Hepatocyte (in vitro differentiated cells): Measurements from ENCODE around the gene FDXR. TPM values are rescaled to one million over a fixed set of nuclear protein-coding genes. Genes with fewer than 3 reads are reported as not detected.
A peak's percentile ranks its signal among the peaks of the same experiment; 100 is the strongest.
"Not testable (repeated sequence)": the region's sequence is repeated elsewhere in the genome, so short reads cannot be mapped to it uniquely, and the experiment has no call there.

Experiments used
- DNase-seq: peaks from one replicate; pipeline ENCODE4 v3.0.0-alpha.2; 2016; ENCODE audit warnings: low spot score
- H2AFZ ChIP-seq: fragments of 200-600 bp; sonication (generic); 2 replicates; pipeline ENCODE4 v1.6.0; 2016; ENCODE audit warnings: antibody characterized with exemption, mild to moderate bottlenecking
- H3K27ac ChIP-seq: fragments of 200-600 bp; sonication (generic); 2 replicates; pipeline ENCODE4 v1.5.1; 2016; ENCODE audit warnings: mild to moderate bottlenecking
- H3K27me3 ChIP-seq: fragments of 200-600 bp; sonication (generic); 2 replicates; pipeline ENCODE4 v1.6.1; 2016
- H3K36me3 ChIP-seq: fragments of 200-600 bp; sonication (generic); replicated peaks from 2 replicates; pipeline ENCODE4 v1.5.1; 2016; ENCODE audit warnings: low read depth; ENCODE audit not compliant: insufficient read depth
- H3K4me1 ChIP-seq: fragments of 200-600 bp; sonication (generic); 2 replicates; pipeline ENCODE4 v1.5.1; 2016; ENCODE audit warnings: mild to moderate bottlenecking, moderate library complexity; ENCODE audit not compliant: insufficient read depth
- H3K4me2 ChIP-seq: fragments of 200-600 bp; sonication (generic); 2 replicates; pipeline ENCODE4 v1.6.0; 2016
- H3K4me3 ChIP-seq: fragments of 200-600 bp; sonication (generic); 2 replicates; pipeline ENCODE4 v1.5.1; 2016; ENCODE audit warnings: mild to moderate bottlenecking
- H3K79me2 ChIP-seq: fragments of 200-600 bp; sonication (generic); 2 replicates; pipeline ENCODE4 v1.6.0; 2017; ENCODE audit warnings: mild to moderate bottlenecking
- H3K9me2 ChIP-seq: fragments of 200-600 bp; sonication (generic); replicated peaks from 2 replicates; pipeline ENCODE4 v1.6.0; 2017; ENCODE audit warnings: mild to moderate bottlenecking; ENCODE audit not compliant: insufficient read depth
- H3K9me3 ChIP-seq: fragments of 200-600 bp; sonication (generic); 2 replicates; pipeline ENCODE4 v1.5.1; 2016; ENCODE audit warnings: low read depth, mild to moderate bottlenecking
- H4K20me1 ChIP-seq: fragments of 200-600 bp; sonication (generic); 2 replicates; pipeline ENCODE4 v1.6.0; 2016; ENCODE audit warnings: mild to moderate bottlenecking; ENCODE audit not compliant: insufficient read depth, poor library complexity, severe bottlenecking
- EZH2 ChIP-seq: fragments of 200-600 bp; sonication (generic); IDR thresholded peaks from 2 replicates; pipeline ENCODE4 v1.6.1; 2016; ENCODE audit warnings: antibody characterized with exemption, mild to moderate bottlenecking, borderline replicate concordance
- EZH2phosphoT487 ChIP-seq: fragments of 200-600 bp; sonication (generic); IDR thresholded peaks from one replicate; pipeline ENCODE4 v1.6.1; 2018; ENCODE audit warnings: antibody characterized with exemption, mild to moderate bottlenecking, low read depth, moderate library complexity; ENCODE audit not compliant: unreplicated experiment, severe bottlenecking
- WGBS: methylation state at CpG from one replicate; pipeline ENCODE4 v1.1.6; 2016; ENCODE audit warnings: low lambda C conversion rate; ENCODE audit errors: missing lambda C conversion rate; 5-methylcytosine and 5-hydroxymethylcytosine counted together
- polyA plus RNA-seq: library from polyadenylated mRNA; unstranded; fragments of >200 nt; fragmentation: Nextera tagmentation; extraction: Ambion mirVana; gene quantifications from 2 replicates; pipeline ENCODE4 v1.2.1, GENCODE V29; 2016
- total RNA-seq: library from RNA; depleted of rRNA; stranded (reverse); fragments of >200 nt; gene quantifications from 2 replicates; pipeline ENCODE4 v1.2.3, GENCODE V29; 2014
- TF ChIP-seq, protein P1 (sequence below): fragments of 200-600 bp; sonication (generic); IDR thresholded peaks from 2 replicates; pipeline ENCODE4 v1.5.1; 2016; ENCODE audit warnings: antibody characterized with exemption, mild to moderate bottlenecking; ENCODE audit not compliant: poor library complexity

The FDXR gene
- total and polyA plus RNA-seq, 2 experiments from 2014 or later = 12.2 to 14.2 TPM

DNA sequence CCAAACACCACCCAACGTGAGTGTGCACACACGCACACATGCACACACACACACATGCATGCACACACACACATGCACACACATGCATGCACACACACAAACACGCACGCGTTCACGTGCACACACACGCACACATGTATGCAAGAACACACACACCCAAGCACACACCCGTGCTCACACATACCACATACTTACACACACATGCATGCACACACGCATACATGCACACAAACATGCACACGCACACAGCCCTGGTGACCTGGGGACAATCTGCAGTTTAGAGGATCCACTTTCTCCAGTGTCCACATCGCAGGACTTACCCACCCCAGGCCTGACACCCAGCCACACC is 44.0 kb upstream of the FDXR start:
- TF ChIP-seq, protein P1, sequence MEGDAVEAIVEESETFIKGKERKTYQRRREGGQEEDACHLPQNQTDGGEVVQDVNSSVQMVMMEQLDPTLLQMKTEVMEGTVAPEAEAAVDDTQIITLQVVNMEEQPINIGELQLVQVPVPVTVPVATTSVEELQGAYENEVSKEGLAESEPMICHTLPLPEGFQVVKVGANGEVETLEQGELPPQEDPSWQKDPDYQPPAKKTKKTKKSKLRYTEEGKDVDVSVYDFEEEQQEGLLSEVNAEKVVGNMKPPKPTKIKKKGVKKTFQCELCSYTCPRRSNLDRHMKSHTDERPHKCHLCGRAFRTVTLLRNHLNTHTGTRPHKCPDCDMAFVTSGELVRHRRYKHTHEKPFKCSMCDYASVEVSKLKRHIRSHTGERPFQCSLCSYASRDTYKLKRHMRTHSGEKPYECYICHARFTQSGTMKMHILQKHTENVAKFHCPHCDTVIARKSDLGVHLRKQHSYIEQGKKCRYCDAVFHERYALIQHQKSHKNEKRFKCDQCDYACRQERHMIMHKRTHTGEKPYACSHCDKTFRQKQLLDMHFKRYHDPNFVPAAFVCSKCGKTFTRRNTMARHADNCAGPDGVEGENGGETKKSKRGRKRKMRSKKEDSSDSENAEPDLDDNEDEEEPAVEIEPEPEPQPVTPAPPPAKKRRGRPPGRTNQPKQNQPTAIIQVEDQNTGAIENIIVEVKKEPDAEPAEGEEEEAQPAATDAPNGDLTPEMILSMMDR = no peak
- TF ChIP-seq EZH2 = no peak
- TF ChIP-seq EZH2phosphoT487 = no peak
- Histone ChIP-seq H3K4me1 (peaks cover 11% of the 10 kb centered on the region), H2AFZ (no peak overlapping the region), H4K20me1 (no peaks in the 10 kb centered on the region), H3K9me3 (no peaks in the 10 kb centered on the region), H3K79me2 (no peaks in the 10 kb centered on the region), H3K27me3 (no peaks in the 10 kb centered on the region), H3K4me3 (no peak overlapping the region), H3K9me2 (no peaks in the 10 kb centered on the region), H3K27ac (no peak overlapping the region), H3K4me2 (no peak overlapping the region), H3K36me3 (no peaks in the 10 kb centered on the region)
- WGBS = 96% methylated on average over 11 of the region's 11 CpGs
- DNase-seq = no peak

DNA sequence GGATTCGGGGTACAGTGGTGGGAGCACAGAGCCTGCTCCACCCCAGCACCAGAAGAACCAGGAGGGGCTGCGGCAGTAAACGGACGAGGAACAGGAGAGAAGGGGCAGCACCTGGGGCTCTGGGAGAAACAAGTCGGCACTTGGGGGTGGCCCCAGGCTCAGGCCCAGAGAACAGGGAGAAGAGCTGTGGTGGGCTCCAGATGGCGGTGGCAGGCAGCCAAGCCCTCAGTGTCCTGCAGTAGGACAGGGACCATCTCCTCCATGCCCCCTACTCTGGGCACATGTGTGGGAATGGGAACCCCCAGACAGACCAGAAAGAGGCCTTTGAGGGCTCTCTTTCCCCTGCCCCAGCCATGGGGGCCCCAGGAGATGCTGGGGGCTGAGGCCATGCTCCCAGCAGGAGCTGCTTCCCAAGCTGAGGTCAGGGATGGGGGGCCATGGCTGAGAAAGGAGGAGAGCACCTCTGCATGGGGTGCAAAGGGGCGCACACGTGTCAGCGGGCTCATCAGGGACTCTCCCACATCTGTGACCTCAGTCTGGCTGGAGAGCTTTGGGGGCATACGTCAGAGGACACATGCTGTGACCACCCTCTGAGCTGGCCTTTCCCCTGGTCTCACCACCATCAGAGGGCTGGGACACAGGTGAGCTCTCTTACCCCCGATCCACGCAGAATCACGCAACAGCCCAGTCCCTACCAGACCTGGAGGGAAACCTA is 43.5 kb upstream of the FDXR start:
- Histone ChIP-seq H3K9me2 (no peaks in the 10 kb centered on the region), H3K27me3 (no peaks in the 10 kb centered on the region), H3K4me2 (no peak overlapping the region), H3K4me3 (no peak overlapping the region), H4K20me1 (no peaks in the 10 kb centered on the region), H3K9me3 (no peaks in the 10 kb centered on the region), H3K27ac (no peak overlapping the region), H2AFZ (no peak overlapping the region), H3K79me2 (no peaks in the 10 kb centered on the region), H3K36me3 (no peaks in the 10 kb centered on the region), H3K4me1 (peaks cover 8% of the 10 kb centered on the region)
- 96% methylated on average over 13 of the region's 13 CpGs for WGBS
- TF ChIP-seq EZH2 (no peak), EZH2phosphoT487 (no peak)
- TF ChIP-seq, protein P1 = no peak
- DNase-seq = no peak

- H2AFZ ChIP-seq, H3K4me2 ChIP-seq, H3K36me3 ChIP-seq, H4K20me1 ChIP-seq, H3K4me3 ChIP-seq, H3K79me2 ChIP-seq, H3K9me2 ChIP-seq, H3K9me3 ChIP-seq, H3K27me3 ChIP-seq, DNase-seq: not testable (repeated sequence)
- 54% methylated on average over 8 of the region's 8 CpGs for WGBS
- peaks cover 17% of the 10 kb centered on the region for H3K4me1 ChIP-seq
- H3K27ac ChIP-seq = peak overlapping the region; percentile 87
These were observed 38.6 kb upstream of the FDXR start for GRCh38 chr17:74911423-74911822.

GRCh38 chr17:74909097-74909496 is 36.3 kb upstream of the FDXR start:
- not testable (repeated sequence) for H2AFZ ChIP-seq, H3K27me3 ChIP-seq, DNase-seq, H3K4me2 ChIP-seq, H3K9me2 ChIP-seq, H3K4me3 ChIP-seq, H3K27ac ChIP-seq, H3K9me3 ChIP-seq, H3K36me3 ChIP-seq, H3K79me2 ChIP-seq, H4K20me1 ChIP-seq
- H3K4me1 ChIP-seq = peaks cover 17% of the 10 kb centered on the region
- WGBS = 61% methylated on average over 4 of the region's 4 CpGs
